H1 (cell line): ENCODE data around the gene GPC2.

ENCODE experiments used
- CTCF ChIP-seq, 3 experiments: IDR thresholded peaks; 1 replicate in 2 of 3; 2 replicates in 1 of 3; pipeline versions ENCODE4 v1.5.1 to v1.6.1; 2011; ENCODE audit warnings: low read length in 3 of 3, mild to moderate bottlenecking in 3 of 3, inconsistent platforms in 2 of 3, low read depth in 1 of 3, moderate library complexity in 1 of 3; ENCODE audit not compliant: insufficient read depth in 1 of 3; ENCODE audit errors: control extremely low read depth in 1 of 3
- RAD21 ChIP-seq, 2 experiments: IDR thresholded peaks in 1 of 2; conservative IDR thresholded peaks in 1 of 2; 2 replicates each; pipeline ENCODE4 v1.6.1; 2011; ENCODE audit warnings: low read depth in 2 of 2, low read length in 2 of 2, improper control_type of control experiment in 1 of 2, inconsistent platforms in 1 of 2, mild to moderate bottlenecking in 1 of 2, moderate library complexity in 1 of 2

GRCh38 chr7:100170101-100170897, 6.9 kb downstream of the GPC2 start:
- TF ChIP-seq RAD21 (IDR thresholded peaks at IDR 0.05 in 1 of 2, conservative IDR thresholded peaks at IDR 0.05 in 1 of 2; ENCODE audit: low read depth in 2 of 2, low read length in 2 of 2): no peak
- no peak for TF ChIP-seq CTCF (IDR thresholded peaks at IDR 0.05; ENCODE audit: control extremely low read depth in 1 of 3, insufficient read depth in 1 of 3, low read depth in 1 of 3, low read length in 3 of 3)
